Esophagus squamous epithelium (tissue), 4 donors: ENCODE results near the gene NDUFV3.

Source experiments
- POLR2A ChIP-seq, 4 donors: fragments of 450-650 bp; IDR thresholded peaks; one replicate each; pipeline ENCODE4 v1.6.1; 2017; ENCODE audit warnings: antibody characterized with exemption in 4 of 4, mild to moderate bottlenecking in 4 of 4, moderate library complexity in 3 of 4
- TF ChIP-seq, protein P1 (sequence below), 6 experiments: fragments of 450-650 bp in 4 of 6; fragments of 200-600 bp in 2 of 6; sonication (generic) in 2 of 6; IDR thresholded peaks; one replicate each; pipeline ENCODE4 v1.5.1; 2016 to 2019; ENCODE audit warnings: antibody characterized with exemption in 6 of 6, mild to moderate bottlenecking in 4 of 6, moderate library complexity in 4 of 6

DNA sequence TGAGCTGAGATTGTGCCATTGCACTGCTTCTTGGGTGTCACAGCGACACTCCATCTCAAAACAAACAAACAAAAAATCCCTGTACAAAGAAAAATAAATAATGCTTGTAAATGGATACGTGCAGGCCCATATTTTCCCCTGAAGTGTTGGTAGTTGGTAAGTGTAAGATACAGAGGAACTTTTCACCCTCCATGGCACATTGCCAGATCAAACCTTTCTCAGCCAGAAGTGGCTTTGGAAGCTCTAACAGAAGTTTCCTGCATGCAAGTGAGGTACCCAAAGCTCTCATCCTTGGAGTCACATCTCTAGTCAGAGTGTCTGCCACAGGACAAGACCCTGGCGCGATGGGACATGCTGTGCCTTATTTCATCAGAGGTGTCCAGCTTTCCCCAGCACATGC lies 7.3 kb downstream of the NDUFV3 start:
- TF ChIP-seq POLR2A (IDR thresholded peaks at IDR 0.05), result no peak
- TF ChIP-seq, protein P1, sequence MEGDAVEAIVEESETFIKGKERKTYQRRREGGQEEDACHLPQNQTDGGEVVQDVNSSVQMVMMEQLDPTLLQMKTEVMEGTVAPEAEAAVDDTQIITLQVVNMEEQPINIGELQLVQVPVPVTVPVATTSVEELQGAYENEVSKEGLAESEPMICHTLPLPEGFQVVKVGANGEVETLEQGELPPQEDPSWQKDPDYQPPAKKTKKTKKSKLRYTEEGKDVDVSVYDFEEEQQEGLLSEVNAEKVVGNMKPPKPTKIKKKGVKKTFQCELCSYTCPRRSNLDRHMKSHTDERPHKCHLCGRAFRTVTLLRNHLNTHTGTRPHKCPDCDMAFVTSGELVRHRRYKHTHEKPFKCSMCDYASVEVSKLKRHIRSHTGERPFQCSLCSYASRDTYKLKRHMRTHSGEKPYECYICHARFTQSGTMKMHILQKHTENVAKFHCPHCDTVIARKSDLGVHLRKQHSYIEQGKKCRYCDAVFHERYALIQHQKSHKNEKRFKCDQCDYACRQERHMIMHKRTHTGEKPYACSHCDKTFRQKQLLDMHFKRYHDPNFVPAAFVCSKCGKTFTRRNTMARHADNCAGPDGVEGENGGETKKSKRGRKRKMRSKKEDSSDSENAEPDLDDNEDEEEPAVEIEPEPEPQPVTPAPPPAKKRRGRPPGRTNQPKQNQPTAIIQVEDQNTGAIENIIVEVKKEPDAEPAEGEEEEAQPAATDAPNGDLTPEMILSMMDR (IDR thresholded peaks at IDR 0.05), result no peak
